NT2/D1 (cell line): ENCODE results near the gene LRP5.
A peak's percentile ranks its signal among the peaks of the same experiment; 100 is the strongest.

Experiments
- DNase-seq: peaks from one replicate; pipeline ENCODE4 v3.0.0-alpha.2; 2011; ENCODE audit warnings: low read depth, low spot score
- H3K27me3 ChIP-seq: 2 replicates; pipeline ENCODE4 v1.6.0; 2011; ENCODE audit warnings: mild to moderate bottlenecking; ENCODE audit not compliant: insufficient read length, insufficient read depth
- H3K36me3 ChIP-seq: 2 replicates; pipeline ENCODE4 v1.6.1; 2011; ENCODE audit warnings: mild to moderate bottlenecking, low read length, mixed read lengths; ENCODE audit not compliant: insufficient read depth, insufficient read length
- H3K4me1 ChIP-seq: 2 replicates; pipeline ENCODE4 v1.5.1; 2011; ENCODE audit not compliant: insufficient read depth, insufficient read length
- H3K4me3 ChIP-seq: 2 replicates; pipeline ENCODE4 v1.5.1; 2011; ENCODE audit warnings: low read depth; ENCODE audit not compliant: insufficient read length
- H3K9ac ChIP-seq: 2 replicates; pipeline ENCODE4 v1.6.0; 2011; ENCODE audit warnings: low read depth; ENCODE audit not compliant: insufficient read length
- H3K9me3 ChIP-seq: 2 replicates; pipeline ENCODE4 v1.5.1; 2011; ENCODE audit warnings: mild to moderate bottlenecking, low read length; ENCODE audit not compliant: insufficient read depth
- SUZ12 ChIP-seq: IDR thresholded peaks from 2 replicates; pipeline ENCODE4 v1.6.1; 2011; ENCODE audit not compliant: insufficient read length, insufficient read depth; ENCODE audit errors: extremely low read depth
- YY1 ChIP-seq: IDR thresholded peaks from 2 replicates; pipeline ENCODE4 v1.6.1; 2011; ENCODE audit not compliant: insufficient read length, insufficient read depth
- ZNF274 ChIP-seq: IDR thresholded peaks from 2 replicates; pipeline ENCODE4 v1.6.1; 2011; ENCODE audit warnings: mild to moderate bottlenecking, low read depth, low read length

LRP5 gene

DNA sequence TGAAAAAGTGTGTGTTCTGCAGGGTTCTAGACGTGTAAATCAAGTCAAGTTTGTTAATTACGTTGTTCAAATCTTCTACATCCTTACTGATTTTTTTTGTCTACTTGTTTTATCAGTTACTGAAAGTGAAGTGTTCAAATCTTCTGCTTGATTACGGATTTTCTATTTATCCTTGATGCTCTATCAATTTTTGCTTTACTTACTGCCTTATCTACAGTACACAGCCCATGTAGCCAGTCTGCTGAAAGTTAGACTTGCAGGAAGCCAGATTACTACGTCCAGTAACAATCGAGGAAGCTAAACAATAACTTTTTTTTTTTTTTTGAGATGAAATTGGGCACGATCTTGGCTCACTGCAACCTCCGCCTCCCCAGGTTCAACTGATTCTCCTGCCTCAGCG is 25.0 kb upstream of the LRP5 start:
- Histone ChIP-seq H3K27me3 (no peaks in the 10 kb centered on the region), H3K9ac (no peak overlapping the region), H3K9me3 (peaks cover 6% of the 10 kb centered on the region; the same call in 1 of the 2 replicates), H3K4me1 (peaks cover 2% of the 10 kb centered on the region), H3K4me3 (no peak overlapping the region), H3K36me3 (no peaks in the 10 kb centered on the region)
- DNase-seq: no peak
- TF ChIP-seq SUZ12: no peak
- TF ChIP-seq YY1: no peak
- TF ChIP-seq ZNF274: no peak

DNA sequence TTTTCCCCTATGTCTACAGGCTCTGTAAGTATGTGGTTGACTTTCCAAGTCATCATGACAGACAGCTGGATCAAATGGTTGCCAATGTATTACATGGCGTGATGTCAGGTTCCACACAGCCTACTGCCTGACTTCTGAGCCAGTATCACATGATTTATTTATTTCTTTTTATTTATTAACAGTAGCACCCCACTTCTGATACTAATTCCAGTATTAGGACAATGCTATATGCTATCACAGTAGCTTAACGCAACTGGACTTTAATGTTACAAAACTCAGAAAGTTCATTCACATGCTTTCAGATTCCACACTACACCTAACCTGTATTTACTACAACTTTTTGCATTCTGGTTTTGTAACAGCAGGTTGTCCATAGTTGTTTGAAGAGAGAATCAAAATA is 22.9 kb upstream of the LRP5 start:
- peaks cover 2% of the 10 kb centered on the region for H3K4me1 ChIP-seq
- no peak overlapping the region for H3K9ac ChIP-seq
- H3K27me3 ChIP-seq: no peaks in the 10 kb centered on the region
- no peaks in the 10 kb centered on the region for H3K36me3 ChIP-seq
- H3K9me3 ChIP-seq: peaks cover 6% of the 10 kb centered on the region; the same call in 1 of the 2 replicates
- H3K4me3 ChIP-seq: no peak overlapping the region
- no peak for DNase-seq
- TF ChIP-seq ZNF274 (no peak), YY1 (no peak), SUZ12 (no peak)

DNA sequence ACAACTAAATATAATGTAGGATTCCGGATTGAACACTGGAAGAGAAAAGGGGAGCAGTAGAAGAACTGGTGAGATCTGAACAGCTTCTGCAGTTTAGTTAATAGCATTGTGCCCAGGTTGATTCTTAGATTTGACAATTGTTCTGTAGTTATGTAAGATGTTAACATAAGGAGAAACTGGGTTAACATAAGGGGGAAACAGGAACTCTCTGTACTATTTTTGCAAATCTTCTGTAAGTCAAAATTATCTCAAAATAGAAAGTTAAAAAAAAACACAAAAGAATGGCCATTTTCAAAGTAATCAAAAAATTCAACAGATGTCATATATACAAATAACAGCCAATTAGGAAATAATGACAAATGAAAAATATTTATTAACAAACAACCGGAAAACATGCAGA is 18.7 kb upstream of the LRP5 start:
- Histone ChIP-seq H3K9me3 (no peaks in the 10 kb centered on the region), H3K4me3 (no peak overlapping the region), H3K36me3 (no peaks in the 10 kb centered on the region), H3K27me3 (peaks cover 12% of the 10 kb centered on the region), H3K4me1 (peaks cover 13% of the 10 kb centered on the region), H3K9ac (no peak overlapping the region)
- no peak for TF ChIP-seq SUZ12
- TF ChIP-seq ZNF274: no peak
- TF ChIP-seq YY1: no peak
- no peak for DNase-seq

DNA sequence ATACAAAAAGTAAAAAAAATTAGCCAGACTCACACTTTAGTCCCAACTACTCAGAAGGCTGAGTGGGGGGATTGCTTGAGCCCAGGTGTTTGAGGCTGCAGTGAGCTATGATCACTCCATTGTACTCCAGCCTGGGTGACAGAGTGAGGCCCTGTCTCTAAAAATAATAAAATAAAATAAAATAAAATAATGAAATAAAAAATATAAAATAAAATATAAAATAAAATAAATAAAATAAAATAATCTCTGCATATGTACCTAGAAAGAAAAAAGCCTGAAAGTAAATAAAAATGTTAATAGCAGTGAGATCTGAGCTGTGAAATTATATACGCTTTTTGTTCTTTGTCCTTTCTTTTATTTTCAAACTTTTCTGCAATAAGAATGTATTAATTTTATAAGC is 17.1 kb upstream of the LRP5 start:
- Histone ChIP-seq H3K27me3 (peaks cover 12% of the 10 kb centered on the region), H3K36me3 (no peaks in the 10 kb centered on the region), H3K9me3 (no peaks in the 10 kb centered on the region), H3K4me1 (peaks cover 12% of the 10 kb centered on the region), H3K4me3 (no peak overlapping the region), H3K9ac (no peak overlapping the region)
- TF ChIP-seq YY1 (no peak), ZNF274 (no peak), SUZ12 (no peak)
- no peak for DNase-seq

DNA sequence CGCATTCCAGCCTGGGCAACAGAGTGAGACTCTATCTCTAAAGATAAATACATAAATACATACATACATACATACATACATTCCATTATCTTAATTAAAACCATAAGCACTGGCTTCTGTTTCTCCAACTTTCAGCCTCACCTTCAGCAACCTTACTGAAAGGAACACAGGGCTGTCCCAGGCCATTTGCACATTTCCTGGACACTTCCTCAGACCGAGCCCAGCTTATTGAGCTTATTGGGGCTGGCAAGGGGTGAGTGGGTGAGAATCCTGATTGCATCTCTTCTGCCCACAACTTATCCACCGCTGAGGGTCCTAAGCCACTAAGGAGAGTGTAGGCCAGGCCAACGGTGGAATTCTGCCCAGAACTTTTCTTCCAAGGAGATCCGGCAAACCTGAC is 16.5 kb upstream of the LRP5 start:
- H3K9ac ChIP-seq: no peak overlapping the region
- no peaks in the 10 kb centered on the region for H3K36me3 ChIP-seq
- DNase-seq: no peak
- H3K4me3 ChIP-seq: no peak overlapping the region
- no peak for TF ChIP-seq SUZ12
- no peak for TF ChIP-seq YY1
- TF ChIP-seq ZNF274: no peak
- H3K4me1 ChIP-seq: peaks cover 12% of the 10 kb centered on the region
- H3K9me3 ChIP-seq: no peaks in the 10 kb centered on the region
- H3K27me3 ChIP-seq: peaks cover 12% of the 10 kb centered on the region

DNA sequence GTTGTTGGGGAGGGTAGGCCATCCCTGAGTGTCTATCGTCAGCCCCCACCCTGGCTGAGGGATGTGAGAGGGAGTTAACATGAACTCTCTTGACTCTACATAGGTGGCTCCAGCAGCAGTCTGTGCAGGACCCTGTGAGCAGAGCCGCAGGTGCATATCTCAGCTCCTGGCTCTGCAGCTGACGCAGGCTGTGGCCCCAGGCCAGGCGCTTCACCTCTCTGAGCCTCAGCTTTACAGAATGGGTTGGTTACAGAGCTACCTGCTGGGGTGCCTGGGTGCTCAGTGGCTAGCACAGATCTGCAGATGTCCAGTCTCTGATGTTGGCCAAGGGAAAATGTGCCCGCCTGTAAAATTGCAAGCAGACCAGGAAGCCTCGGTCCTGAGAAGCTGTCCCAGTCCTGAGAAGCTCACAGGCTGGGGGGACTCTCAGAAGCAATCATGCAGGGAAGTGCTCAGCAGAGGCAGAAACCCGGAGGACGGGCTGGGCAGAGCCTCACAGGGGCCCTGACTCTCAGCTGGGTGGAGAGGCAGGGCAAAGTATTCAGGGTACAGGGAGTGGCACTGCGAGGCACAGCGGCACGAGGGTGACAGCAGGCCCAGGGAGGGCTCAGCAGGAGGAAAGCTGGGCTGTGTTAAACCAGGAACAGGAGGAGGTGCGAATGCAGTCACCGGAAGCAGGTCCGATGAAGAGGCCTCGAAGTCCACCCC is 15.9 kb upstream of the LRP5 start:
- DNase-seq: no peak
- H3K4me1 ChIP-seq: peaks cover 12% of the 10 kb centered on the region
- TF ChIP-seq SUZ12 (no peak), ZNF274 (no peak), YY1 (no peak)

DNA sequence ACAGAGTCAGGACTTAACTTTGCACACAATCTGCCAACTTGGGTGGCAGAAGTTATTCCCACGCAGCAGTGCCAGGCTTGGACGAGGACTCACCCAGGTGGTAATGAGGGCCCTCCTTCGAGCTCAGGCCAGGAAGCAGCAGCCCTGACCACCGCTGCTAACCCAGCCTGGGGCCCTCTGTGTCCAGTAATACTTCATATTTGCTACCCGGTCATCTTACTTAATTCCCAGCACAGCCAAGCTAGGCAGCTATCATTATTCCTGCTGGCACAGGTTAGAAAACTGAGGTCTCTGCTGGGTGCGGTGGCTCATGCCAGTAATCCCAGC is 15.4 kb upstream of the LRP5 start:
- DNase-seq: no peak
- Histone ChIP-seq H3K9ac (peak overlapping the region; percentile 51), H3K4me3 (no peak overlapping the region), H3K4me1 (peaks cover 12% of the 10 kb centered on the region), H3K36me3 (no peaks in the 10 kb centered on the region), H3K27me3 (peaks cover 12% of the 10 kb centered on the region), H3K9me3 (no peaks in the 10 kb centered on the region)
- TF ChIP-seq YY1 (no peak), SUZ12 (no peak), ZNF274 (no peak)

More for the DNA sequence above, 15.9 kb upstream of the LRP5 start:
- H3K27me3 ChIP-seq: peaks cover 12% of the 10 kb centered on the region
- no peaks in the 10 kb centered on the region for H3K36me3 ChIP-seq
- H3K4me3 ChIP-seq: no peak overlapping the region
- no peaks in the 10 kb centered on the region for H3K9me3 ChIP-seq
- peak overlapping the region; percentile 3 for H3K9ac ChIP-seq
